Dedifferentiated amniotic fluid mesenchymal stem cell (primary cell): ENCODE results near the gene POU1F1.
"Not testable (repeated sequence)": the region's sequence is repeated elsewhere in the genome, so short reads cannot be mapped to it uniquely, and the experiment has no call there.

Source experiments
- DNase-seq: peaks from one replicate; pipeline ENCODE4 v3.0.0-alpha.2; 2016; ENCODE audit errors: extremely low spot score

The POU1F1 gene

DNA sequence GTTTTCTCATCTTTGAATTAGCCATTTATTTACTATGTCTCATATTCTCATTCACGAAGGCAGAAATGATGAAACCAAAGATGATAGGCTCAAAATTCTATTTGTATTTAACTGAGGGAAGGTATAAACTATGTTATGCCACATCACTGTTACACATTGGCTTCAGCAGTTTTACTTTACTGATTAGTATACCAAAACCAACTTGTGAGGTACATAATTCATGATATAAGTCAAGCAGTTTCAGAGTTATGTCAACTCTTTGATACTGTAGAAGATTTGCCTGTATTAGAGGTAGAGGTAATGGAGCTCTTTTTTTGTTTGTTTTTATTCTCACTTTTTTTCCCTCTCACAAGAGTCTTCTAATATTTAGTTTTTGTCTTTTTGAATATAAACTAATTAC is 26.4 kb downstream of the POU1F1 start:
- no peak for DNase-seq

DNA sequence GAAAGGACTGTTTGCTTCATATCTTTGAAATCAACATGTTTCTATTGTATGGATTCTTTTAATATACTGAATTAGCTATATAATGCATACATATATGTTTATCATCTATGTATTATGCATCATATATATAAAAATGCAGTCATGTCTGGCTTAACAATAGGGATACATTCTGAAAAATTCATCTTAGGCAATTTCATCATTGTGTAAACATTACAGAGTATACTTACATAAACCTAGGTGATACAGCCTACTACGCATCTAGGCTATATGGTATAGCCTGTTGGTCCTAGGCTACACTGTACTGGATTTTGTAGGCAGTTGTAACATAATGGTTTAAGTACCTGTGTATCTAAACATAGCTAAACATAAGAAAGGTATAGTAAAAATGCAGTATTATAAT is 27.6 kb downstream of the POU1F1 start:
- DNase-seq, result no peak

DNA sequence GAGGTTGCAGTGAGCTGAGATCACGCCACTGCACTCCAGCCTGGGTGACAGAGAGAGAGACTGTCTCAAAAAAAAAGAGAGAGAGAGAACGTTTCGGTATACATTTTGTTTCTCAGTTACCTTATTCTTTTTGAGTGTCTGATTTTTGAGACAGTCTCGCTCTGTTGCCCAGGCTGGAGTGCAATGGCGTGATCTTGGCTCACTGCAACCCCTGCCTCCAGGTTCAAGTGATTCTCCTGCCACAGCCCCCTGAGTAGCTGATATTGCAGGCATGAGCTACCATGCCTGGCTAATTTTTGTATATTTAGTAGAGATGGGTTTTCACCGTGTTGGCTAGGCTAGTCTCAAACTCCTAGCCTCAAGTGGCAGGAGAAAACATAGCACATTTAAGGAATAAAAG is 28.2 kb downstream of the POU1F1 start:
- not testable (repeated sequence) for DNase-seq

DNA sequence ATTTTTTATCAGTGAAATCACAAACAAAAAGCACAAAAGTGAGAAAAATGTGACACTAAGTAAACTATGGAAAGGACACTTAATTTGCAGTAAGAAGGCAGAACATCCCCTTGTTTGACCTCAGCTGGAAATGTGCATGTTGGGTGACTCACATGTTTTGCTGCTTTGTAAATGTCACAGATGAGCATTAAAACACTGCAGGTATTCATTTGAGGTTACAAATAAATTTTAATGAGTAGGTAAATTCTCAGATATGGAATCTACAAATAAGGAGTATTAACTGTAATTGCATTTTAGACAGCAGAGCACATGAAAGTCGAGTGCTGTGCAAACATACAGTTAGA is 29.0 kb downstream of the POU1F1 start:
- DNase-seq, result no peak

DNA sequence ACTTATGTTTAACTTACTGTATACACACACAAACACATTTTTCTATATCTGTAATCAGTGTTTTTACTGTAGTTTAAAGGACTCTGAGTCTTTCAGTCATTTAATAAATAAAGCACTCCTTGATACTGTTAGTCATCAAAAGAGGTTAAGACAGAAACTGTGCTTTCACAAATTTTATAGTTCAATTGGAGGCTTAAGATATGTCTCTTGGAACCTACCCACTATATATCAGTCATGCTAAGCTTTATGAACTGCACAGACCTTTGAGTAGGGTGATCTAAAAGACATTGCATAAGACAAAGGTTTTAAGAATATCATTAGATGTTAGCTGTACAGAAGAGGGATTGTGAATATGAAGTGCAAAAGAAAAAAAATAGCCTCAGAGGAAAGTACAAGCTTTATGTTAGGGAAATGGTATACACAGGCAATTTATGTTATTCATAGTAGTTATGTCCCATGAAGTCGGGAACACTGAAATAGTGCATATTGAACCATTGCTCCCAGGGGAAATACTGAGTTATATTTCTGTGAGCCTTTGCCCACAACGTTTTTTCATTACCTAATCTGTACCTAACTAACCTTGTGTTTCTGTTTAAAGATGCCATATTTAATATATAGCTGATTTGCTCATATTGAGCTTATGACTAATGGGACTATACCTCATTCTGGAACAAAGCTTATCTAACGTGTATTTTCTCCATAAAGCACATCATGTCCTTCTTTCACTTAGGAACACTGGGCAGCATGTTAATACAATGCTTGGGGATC is 29.5 kb downstream of the POU1F1 start:
- DNase-seq, result no peak

DNA sequence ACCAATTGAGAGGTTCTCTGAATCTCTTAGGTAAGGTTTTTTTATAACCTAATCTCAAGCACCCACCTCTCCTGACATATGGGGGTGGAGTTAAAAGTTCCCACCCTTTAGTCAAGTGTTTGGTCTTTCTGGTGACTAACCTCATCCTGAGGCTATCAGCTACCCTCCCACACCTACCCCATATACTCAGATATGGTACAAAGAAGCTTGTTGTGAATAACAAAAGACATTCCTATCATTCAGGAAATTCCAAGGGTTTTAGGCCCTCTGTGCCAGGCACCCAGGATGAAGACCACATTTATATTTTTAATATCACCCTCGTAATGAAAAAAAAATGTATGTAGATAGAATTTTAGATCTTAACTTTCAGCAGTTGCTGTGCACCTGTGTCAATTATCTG is 40.3 kb downstream of the POU1F1 start:
- no peak for DNase-seq

DNA sequence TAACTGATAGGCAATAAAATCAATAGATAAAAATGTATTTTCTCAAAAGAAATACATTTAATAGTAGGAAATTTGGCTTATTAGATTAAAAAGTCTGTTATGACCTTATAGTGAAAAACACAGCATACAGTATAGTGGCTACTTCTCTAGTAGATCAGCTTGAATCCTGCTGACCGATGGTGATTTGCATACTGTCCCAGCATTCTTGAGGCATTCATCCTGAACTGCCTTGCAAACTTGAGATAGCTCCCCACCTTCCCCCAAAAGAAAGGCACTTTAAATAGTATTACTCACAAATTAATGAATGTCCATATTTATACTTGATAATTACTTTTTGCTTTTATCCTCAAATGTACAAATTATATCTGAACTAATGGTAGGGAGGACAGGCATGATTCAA is 42.6 kb downstream of the POU1F1 start:
- DNase-seq, result no peak

DNA sequence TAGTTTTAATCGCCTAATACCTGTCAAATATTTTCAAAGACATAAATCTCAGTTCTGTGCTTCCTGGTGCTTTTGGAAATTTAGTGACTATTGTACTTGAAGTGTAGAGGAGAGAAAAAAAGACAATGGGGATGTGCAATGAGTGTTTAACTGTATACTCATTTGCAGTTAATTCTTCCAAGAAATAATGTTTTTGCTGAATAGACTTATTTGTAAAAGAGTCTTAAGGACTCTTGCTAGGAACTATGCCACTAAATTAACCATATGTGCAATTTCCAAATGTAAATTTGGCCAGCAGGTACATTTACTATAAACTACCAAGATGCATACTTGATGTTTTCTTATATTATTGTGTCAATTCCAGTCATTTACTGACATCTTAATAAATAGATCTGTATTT is 47.3 kb downstream of the POU1F1 start:
- DNase-seq, result no peak

DNA sequence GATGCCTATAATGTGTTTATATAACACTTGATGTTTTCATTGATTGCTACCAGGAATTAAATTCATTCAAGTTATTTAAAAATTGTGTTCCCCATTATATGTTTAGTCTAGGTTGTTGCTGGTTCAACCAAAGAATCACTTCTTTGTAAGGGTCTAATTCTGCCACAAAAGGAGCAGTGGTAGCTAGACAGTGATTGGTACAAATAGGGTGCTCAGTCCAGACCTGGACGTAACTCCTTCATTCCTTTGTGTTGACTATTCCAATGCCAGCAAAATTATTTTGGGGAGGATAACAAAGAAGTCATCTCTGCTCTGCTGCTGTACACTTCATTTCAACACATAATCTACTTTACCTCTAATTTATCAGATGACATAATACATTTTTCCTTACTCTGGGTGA is 48.1 kb downstream of the POU1F1 start:
- DNase-seq, result peak; percentile 39

DNA sequence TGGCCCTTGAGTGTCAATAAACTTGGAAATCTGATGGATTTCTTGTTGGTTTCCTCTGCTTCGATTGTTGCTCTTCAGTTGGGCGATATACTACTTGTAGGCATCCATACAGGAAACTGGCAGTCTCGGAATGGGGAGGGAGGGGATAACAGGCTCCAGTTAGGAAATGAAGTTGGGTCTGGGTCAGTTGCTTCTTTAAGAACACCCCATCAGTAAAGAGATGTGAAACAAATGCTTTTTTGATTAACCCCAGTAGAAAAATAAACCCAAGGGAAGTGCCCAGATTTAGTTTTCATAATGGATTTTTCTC is 48.6 kb downstream of the POU1F1 start:
- DNase-seq, result no peak

DNA sequence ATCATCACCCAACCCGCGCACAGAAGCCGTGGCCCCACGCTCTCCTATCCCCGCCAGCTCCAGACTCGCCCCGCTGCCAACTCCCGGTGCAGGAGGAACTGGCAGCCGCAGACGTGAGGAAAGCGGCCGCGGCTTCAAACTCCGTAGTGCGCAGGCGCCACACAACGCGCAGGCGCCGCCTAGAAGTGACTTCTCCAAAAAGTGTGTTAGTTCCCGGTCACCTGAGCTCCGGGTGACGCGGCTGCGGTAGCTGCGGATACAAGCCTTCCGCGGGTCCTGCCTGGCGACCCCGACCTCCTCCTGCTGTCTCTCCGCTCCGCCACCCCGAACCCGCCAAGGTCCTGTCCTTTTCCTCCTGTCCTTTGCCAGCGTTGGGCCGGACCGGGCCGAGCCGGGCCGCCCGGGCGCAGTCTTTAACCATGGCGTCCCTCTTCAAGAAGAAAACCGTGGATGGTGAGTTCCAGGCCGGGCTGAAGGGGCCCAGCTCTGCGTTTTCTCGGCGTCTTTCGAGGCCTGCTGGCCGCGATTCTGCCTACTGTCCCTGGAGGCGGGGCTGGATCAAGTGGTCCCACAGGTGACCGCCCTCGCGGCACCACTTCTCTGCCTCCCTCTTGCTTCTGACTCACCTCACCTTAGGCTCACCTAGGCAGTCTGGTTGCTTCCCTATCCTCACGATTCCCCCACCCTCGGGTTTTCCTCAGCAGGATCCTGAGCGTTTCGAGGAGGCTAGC is 49.1 kb downstream of the POU1F1 start, which contains the start of gene CHMP2B:
TSS of gene CHMP2B (plus strand) at position 206 of the 731 bp plus-strand sequence. CDS start at position 420, 214 bp downstream.
- peak; percentile 88 for DNase-seq

DNA sequence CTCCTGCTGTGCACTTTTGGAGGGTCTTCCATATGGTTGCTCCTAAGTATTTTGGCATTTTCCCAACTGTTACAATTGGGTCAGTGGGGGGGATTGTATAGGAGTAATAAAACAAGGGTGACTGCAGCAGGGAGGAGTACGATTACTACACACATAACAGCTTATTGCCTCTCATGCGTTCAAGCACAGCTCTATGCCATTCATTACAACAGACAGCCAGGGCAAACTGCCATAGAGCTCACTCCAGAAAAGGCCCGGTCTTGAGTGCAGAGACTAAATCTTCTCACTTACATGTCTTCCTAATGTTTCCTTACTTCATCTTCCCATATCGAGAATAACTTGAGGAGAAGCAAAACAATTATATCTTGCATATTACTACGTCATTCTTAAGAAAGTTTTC is 50.7 kb downstream of the POU1F1 start:
- DNase-seq, result no peak

DNA sequence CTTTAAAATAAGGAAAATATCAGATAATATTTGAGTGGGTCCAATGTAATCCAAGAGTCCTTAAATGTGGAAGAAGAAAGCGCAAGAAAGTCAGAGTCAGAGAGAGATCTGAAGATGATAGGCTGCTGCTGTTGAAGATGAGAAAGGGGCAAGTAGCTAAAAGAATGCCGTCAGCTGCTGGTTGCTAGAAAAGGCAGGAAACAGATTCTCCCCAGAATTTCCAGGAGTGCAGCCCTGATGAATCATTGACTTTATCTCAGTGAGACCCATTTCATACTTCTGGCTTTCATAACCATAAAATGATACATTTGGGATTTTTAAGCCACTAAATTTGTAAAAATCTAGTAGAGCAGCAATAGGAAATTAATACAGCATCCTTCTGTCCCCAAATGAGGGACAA is 56.8 kb downstream of the POU1F1 start:
- no peak for DNase-seq

DNA sequence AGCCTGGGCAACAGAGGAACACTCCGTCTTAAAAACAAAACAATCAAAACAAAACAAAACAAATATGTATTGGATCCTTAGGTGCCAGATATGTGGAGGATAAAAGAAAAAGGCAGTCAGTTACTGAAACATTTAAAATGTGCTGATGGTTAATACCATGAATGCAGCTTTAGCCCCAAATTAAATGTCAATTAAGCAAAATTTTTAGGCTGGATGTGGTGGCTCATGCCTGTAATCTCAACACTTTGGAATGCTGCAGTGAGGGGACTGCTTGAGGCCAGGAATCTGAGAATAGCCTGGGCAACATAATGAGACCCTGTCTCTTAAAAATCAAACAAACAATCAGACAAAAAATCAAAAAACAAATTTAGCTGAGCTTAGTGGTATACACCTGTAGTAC is 57.8 kb downstream of the POU1F1 start:
- DNase-seq, result no peak
